Measurements from ENCODE around the gene GLOD4.
"Not testable (repeated sequence)": the region's sequence is repeated elsewhere in the genome, so short reads cannot be mapped to it uniquely, and the experiment has no call there.

GLOD4 gene

GRCh38 chr17:773467-774312, 8.4 kb downstream of the GLOD4 start:
- TF ChIP-seq CTCF (conservative IDR thresholded peaks at IDR 0.05; ENCODE audit: control insufficient read depth, insufficient read depth, low read depth, low read length) = no peak
- no peak for DNase-seq (ENCODE audit: low read depth)

GRCh38 chr17:773016-773415, 9.1 kb downstream of the GLOD4 start:
- no peak for DNase-seq (ENCODE audit: low read depth)
- no peak for TF ChIP-seq CTCF (conservative IDR thresholded peaks at IDR 0.05; ENCODE audit: control insufficient read depth, insufficient read depth, low read depth, low read length)
- no peak overlapping the region for H3K4me3 ChIP-seq (ENCODE audit: control insufficient read depth, low read depth, low read length)

More at GRCh38 chr17:773467-774312, 8.4 kb downstream of the GLOD4 start:
- H3K4me3 ChIP-seq (ENCODE audit: control insufficient read depth, low read depth, low read length) = no peak overlapping the region

DNA sequence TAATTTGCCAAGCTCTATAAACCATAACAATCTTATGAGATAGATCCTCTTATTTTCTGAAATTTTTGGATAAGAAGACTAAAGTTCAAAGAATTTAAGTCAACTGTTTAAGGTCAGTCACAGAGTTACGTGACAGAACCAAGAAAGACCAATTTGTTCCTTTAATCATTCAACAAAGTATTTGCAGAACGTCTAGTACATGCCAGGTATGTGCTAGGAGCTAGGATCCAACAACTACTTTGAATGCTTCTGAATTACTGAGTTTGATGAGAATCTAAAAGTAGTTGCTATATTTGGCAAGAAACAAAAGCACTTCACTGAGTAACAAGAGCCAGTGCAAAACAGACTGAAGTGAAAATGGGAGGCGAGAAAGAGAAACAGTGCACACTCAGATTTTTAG, 15.0 kb downstream of the GLOD4 start:
- H3K4me3 ChIP-seq (ENCODE audit: control insufficient read depth, low read depth, low read length) = no peak overlapping the region
- DNase-seq (ENCODE audit: low read depth) = no peak
- no peak for TF ChIP-seq CTCF (conservative IDR thresholded peaks at IDR 0.05; ENCODE audit: control insufficient read depth, insufficient read depth, low read depth, low read length)

DNA sequence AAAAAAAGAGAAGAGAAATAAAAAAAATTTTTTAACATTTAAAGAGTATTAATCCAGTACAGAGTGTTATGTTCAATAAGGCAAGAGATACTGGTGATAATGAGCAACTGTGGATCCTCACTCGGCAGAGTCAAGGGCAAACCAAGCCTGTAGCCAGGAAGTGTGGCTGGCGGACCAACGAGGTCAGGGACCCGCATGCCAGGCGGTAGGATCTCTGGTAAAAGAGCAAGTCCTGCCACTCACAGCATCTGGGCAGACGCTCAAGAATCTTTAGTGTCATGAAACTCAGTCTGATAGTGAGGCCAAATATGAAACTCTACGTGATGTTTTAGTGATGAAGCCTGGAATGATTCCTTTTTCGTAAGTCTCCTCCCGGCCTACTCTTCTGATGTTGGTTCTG, 21.7 kb downstream of the GLOD4 start:
- DNase-seq (ENCODE audit: low read depth) = no peak
- no peak overlapping the region for H3K4me3 ChIP-seq (ENCODE audit: control insufficient read depth, low read depth, low read length)
- TF ChIP-seq CTCF (conservative IDR thresholded peaks at IDR 0.05; ENCODE audit: control insufficient read depth, insufficient read depth, low read depth, low read length) = no peak

DNA sequence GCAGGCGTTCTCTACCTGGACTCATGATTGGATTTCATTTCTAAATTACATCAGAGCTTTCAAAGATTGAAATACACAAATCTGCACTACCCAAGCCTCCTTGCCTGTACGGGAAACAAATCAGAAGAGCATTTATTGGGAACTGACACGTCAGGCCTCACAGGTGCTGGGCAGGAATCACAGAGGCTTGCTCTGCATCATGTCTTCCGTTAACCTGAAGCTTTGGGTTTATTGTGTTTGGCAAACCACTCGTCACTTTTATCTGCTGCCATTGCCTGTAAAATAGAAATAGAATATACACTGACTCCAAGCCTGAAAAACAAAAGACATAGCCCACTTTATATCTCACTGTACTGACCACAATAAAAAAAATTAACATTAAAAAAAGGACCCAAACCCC, 22.1 kb downstream of the GLOD4 start:
- no peak for TF ChIP-seq CTCF (conservative IDR thresholded peaks at IDR 0.05; ENCODE audit: control insufficient read depth, insufficient read depth, low read depth, low read length)
- no peak for DNase-seq (ENCODE audit: low read depth)
- no peak overlapping the region for H3K4me3 ChIP-seq (ENCODE audit: control insufficient read depth, low read depth, low read length)

DNA sequence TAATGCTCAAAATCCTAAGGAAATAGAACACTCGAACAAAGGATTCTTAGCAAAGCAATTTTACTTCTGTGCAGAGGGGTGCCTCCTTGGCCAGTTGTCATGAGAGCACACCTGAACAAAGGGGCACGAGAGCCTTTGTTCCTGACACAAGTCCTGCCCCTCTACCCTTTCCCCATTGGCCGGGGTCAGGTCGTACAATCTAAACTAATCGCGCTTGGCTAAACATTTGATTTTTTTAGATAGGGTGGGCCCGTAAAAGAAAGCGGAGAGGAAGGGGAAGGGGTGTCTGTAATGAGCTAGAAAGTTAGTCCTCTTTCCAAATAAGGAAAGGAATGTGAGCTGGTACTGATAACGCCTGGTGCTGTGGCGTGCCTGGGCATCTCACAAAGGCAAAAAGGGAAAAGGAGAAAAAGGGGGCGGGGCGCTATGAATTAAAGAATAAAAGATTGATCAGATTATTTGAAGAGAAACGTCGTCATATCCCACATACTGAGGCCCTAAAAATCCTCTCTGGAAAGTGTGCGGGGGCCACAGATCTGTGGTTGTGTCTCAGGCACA, 26.0 kb downstream of the GLOD4 start:
- H3K4me3 ChIP-seq (ENCODE audit: control insufficient read depth, low read depth, low read length); DNase-seq (ENCODE audit: low read depth): not testable (repeated sequence)

DNA sequence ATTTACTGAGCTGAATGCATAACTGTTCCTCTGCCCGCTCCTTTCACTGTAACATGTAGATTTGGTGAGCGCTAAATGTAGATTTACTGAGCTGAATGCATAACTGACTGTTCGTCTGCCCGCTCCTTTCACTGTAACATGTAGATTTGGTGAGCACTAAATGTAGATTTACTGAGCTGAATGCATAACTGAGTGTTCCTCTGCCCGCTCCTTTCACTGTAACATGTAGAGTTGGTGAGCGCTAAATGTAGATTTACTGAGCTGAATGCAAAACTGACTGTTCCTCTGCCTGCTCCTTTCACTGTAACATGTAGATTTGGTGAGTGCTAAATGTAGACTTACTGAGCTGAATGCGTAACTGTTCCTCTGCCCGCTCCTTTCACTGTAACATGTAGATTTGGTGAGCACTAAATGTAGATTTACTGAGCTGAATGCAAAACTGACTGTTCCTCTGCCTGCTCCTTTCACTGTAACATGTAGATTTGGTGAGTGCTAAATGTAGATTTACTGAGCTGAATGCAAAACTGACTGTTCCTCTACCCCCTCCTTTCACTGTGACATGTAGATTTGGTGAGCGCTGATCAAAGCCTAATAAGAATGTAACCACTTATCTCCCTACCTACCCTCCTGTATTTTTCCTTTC, 26.6 kb downstream of the GLOD4 start:
- H3K4me3 ChIP-seq (ENCODE audit: control insufficient read depth, low read depth, low read length); DNase-seq (ENCODE audit: low read depth): not testable (repeated sequence)
